ENCODE data around the gene MAP1LC3A. TPM values are rescaled to one million over a fixed set of nuclear protein-coding genes. Genes with fewer than 3 reads are reported as not detected.

MAP1LC3A gene
- total RNA-seq, 2 experiments from 2014 or later: 1.8 to 2.2 TPM

DNA sequence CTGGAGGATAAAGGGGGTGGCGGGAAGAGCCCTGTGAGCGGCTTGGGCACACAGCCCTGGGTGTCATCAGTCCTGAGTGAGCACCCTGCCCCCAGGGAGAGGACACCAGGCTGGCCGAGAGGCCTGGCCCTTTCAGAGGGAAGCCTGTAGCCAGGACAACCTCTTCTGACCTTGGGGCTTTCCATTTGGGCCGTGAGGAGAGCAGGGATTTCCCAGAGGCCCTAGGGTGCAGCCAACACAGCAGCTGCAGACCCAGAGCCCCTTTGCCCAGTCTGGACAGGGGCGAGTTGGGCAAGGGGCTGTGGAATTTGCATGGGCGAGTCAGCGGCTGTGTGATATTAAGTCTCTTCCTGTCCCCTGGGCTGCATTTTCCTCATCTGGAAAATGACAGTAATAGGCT is 6.3 kb downstream of the MAP1LC3A start:
- ChIA-PET POLR2A (no interaction called here), CTCF (interaction anchor here (1.1 kb wide), 1 partner anchor 143 kb away, joined by 3 read pairs; no protein-coding TSS in a partner anchor)

DNA sequence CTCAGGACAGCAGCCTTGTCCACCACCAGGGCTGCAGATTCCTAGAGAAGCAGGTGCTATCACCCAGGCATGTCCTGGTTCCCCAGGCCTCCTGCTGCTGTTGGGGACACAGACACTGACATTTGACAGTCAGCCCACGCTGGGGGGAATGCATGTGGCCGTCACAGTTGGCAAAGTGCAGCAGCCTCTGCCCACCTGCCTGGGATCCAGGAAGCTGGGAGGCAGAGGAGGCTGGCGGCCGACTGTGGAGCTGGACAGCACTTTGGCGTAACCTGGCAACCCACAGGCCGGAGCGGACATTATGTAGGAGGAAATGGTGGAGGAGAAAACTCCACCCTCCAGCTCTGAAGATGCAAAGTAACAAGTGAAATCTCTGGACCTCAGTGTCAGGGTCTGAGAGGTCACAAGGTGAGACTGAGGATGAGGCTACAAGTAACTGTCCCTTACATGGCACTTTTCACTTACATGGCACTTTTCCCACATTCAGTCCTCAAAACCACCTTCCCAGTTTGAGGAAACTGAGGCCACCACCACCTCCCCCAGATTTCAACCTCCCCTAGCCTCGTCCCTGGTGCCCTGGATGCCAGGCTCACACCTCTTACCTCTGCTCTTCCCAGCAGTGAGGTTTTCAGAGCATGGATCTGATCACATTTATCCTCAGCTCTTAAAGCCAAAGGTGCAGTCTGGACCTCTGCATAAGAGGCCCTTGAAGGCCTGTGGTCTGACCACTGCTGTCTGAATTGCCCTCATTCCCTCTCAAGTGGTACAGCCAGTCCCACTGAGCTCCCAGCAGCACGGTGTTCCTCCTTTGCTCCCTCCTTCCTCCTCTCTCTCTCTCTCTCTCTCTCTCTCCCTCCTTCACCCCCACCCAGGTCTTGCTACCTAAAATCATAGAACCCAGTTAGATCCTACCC is 8.7 kb downstream of the MAP1LC3A start:
- CTCF ChIA-PET: interaction anchor here (0.6 kb wide), 1 partner anchor 30 kb away, joined by 6 read pairs; no protein-coding TSS in a partner anchor

DNA sequence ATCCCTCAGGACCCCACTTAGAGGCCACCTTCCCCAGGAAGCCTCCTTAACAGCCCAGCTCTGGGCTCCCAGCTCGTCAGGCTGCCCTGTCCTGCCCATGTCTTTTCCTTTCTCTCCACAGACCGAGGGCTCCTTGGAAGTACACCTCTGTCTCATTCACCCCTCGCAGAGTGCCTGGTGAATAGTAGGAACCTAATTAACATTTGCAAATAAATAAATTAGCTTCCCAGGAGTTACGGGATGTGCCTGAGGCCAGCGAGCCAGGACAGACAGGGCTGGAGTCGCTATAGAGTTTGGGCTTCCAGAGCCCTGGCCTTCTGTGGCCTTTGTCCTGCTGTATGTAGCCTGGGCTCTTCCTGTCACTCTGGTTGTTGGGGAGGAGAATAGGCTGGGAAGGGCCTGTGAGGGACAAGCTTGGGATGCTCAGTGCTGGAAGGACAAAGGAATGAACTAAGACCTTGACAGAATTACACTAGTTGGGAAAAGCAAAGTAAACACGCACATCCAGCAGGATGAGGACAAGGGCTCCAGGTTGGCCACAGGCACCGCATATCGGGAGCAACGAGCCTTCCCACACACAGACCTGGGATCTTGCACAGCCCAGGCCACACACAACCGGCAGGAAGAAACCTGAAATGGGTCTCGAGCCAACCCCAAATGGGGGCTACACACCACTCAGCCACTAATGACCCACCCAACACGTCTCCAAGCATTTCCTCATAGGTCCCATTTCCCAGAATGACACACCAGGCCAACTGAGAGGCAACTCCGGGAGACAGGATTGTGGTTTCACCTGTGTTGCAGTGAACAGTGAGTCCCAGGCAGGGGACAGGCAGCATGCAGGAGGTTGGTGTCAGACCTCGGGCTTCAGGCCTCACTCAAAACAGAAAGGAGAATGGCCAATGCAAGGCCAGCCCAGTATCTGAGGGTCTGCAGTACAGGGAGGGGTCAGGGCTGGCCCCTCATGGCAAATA is 9.7 kb downstream of the MAP1LC3A start:
- ChIA-PET POLR2A (no interaction called here), CTCF (interaction anchor here (0.6 kb wide), 1 partner anchor 31 kb away, joined by 6 read pairs; no protein-coding TSS in a partner anchor)

More for the DNA sequence above, 8.7 kb downstream of the MAP1LC3A start:
- POLR2A ChIA-PET: no interaction called here

DNA sequence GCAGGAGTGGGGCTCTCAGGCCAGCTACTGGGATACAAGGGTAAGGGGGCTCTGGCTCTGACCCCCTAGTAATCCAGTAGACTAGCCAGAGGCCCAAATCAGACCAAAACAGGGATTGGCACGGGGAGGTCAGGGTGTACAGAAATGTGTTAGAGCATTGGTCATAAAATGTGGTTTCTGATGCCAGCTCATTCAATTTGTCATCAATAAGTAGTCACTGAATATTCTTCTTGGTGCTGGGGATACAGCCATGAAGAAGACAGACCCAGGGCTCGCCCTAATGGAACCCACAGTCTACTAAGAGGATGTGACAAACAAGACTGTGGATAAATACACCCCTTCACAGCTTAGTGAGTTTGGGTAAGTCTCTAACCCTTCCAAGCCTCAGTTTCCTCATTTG is 11.1 kb downstream of the MAP1LC3A start:
- ChIA-PET CTCF (no interaction called here), POLR2A (no interaction called here)

DNA sequence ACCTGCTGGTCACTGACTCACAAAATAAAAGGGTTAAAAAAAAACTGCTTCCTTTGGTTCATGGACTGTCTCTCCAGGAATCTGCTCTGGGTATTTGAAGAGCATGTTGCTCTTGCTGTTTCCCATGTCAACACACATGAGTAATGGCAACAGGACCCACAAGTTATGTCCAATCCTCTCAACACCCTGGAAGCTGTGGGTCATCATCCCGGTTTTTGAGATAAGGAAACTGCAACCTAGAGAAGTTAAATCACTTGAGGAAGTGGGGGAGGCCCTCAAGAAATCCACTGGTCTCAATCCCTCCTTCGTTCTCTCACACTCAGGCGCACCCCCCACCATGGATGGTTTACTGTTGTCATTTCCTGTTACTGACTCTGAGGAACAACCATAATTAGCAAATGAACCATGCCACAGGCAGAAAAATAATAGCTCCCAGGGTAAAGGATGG is 12.4 kb downstream of the MAP1LC3A start:
- CTCF ChIA-PET: interaction anchor here (0.5 to 1.4 kb wide), 2 partner anchors 198 to 525 kb away, joined by 3 read pairs; no protein-coding TSS in a partner anchor
- POLR2A ChIA-PET: interaction anchor here (0.5 kb wide), 1 partner anchor 9 kb away, joined by 3 read pairs; no protein-coding TSS in a partner anchor

DNA sequence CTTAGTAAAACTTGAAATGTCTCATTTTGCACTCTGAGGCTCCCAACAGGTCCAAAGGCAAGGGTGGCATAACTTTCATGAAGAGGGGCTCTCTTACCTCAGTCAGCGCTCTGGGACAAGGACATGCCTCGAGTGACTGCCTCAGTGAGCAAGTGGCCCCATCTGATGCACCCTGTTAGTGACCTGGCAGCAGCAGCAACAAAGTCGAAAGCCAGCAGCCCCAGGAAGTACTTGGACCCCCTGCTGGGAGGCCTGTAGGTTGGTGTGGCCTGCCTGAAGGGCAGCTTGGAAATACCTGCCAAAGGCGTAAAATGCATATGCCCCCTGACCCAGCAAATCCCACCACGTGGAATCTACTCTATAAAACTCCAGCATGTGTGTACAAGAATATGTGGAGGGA is 13.2 kb downstream of the MAP1LC3A start:
- ChIA-PET CTCF (interaction anchor here (1.4 to 1.6 kb wide), 2 partner anchors 9 to 197 kb away, joined by 3 to 5 read pairs; no protein-coding TSS in a partner anchor), POLR2A (interaction anchor here (0.5 kb wide), 1 partner anchor 10 kb away, joined by 3 read pairs; no protein-coding TSS in a partner anchor)

DNA sequence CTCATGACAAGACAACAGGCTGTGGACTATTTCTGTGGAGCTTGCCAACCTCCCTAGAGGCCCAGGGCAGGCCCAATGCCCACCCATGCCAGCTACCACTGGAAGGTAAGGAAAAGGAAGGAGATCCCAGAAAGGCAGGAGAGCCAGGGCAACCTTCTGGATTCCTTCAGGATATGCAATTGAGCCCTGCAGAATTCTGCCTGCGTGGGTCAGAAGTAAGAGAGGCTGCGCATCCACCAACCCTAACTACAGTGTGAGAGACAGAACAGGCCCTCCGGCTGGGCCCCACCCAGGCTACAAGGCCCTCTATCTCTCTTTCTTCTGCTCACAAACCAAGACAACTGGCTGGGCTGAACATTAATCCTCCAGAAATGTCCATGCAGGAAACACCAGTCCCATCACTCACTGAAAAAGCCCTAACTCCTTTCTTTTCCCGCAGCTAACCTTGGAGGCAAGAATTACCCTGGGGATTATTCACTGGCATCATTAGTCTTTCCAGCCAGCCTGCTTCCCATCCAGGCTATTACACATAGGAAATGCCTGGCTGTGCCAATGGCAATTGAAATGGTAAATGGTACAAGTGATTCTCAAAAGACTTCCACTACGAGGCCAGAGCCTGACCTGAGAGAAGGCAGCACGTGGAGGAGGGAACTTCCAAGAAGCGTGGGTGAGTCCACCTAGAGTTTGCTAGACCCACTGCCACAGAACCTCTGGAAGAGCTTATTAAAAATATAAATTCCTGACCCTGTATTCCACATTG is 15.2 kb downstream of the MAP1LC3A start:
- CTCF ChIA-PET: interaction anchor here (1.6 kb wide), 1 partner anchor 10 kb away, joined by 5 read pairs; no protein-coding TSS in a partner anchor
- POLR2A ChIA-PET: no interaction called here

DNA sequence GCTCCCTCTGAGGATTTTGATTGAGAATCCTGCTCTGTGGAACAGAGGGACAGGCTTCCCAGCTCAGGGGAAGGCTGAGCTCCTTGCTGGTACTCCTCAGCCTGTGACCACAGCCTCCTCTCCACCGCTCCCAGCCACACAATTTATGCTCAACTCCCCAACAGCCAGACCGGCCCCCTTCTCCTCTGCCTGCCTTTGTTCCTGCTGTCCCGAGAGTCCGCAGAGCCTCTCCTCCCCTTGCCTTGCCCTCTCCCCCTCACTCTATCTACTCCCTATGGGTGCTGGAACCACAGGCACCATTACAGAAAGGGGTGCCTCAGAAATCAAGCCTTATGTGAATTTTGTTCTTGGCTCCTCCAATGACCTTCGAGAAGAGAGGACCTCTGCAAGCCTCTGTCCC is 15.9 kb downstream of the MAP1LC3A start:
- CTCF ChIA-PET: no interaction called here
- POLR2A ChIA-PET: no interaction called here

DNA sequence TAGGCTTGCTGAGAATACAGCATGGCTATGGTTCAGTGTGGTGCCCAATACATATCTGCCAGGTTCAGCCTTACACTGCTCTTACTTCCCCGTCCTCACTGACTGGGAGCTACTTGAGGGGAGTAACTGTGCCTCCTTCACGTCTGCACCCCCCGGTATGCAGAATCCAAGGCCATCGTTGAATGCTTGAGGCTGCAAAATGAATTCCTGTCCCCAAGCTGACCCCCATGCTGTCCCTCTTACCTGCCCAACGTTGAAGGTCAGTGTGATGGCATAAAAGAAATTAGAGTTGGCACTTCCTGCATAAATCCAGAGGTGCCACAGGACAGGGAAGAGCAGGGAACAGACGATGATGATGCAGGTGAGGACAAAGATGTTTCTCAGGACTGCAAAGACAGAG is 16.3 kb downstream of the MAP1LC3A start:
- ChIA-PET POLR2A (no interaction called here), CTCF (no interaction called here)

DNA sequence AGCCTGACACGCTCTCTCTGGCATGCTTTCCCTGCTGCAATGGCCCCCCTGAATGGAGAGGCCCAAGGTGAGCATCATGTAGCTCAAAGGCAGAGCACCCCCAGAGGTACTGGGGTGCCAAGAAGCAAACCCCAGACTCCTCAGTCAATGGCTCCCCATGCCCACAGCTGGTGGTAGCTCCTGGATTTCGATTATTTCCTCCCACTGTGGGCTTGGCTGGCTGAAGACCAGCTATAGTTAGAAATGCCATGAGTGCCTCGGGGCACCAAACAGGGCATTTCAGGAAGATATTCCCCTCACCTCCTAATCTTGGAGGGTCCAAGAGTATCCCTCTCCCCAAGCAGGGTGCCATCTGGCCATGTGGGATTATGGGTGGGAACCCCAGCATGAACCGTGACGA is 16.8 kb downstream of the MAP1LC3A start:
- POLR2A ChIA-PET: interaction anchor here (1.2 kb wide), 1 partner anchor 9 kb away, joined by 3 read pairs; no protein-coding TSS in a partner anchor
- CTCF ChIA-PET: no interaction called here

DNA sequence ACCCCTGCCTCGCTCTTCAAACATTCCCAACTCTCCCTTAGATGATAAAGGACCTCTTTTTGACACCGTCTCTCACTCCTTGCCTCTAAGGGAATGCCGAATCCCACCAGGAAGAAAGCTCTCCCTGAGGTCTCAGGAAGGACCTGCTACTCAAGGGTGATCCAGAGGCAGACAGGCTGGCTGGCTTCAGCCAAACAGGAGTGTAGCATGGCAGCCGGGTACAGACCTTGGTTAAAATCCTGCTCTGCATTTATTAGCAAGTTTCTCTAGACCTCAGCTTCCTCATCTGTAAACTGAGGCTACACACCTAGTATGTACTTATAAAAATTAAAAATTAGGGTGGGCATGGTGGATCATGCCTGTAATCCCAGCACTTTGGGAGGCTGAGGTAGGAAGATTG is 17.2 kb downstream of the MAP1LC3A start:
- CTCF ChIA-PET: no interaction called here
- POLR2A ChIA-PET: interaction anchor here (1.2 kb wide), 1 partner anchor 9 kb away, joined by 3 read pairs; no protein-coding TSS in a partner anchor

DNA sequence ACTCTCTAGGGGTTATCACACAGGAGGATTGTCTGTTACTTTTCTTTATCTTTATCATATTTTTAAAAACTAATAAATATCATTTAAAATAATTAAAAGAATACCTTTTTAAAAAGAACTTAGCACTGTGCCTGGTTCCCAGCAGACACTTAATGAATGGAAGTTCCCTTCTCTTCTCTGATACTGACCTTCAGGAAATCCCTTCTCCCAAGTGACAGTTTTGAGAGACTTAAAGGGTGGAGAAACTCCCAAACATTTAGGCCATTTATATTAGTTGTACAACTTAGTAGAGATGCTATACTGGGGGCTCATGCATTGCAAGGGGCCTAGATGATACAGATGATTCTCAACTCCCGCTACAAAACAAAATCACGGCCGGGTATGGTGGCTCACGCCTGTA is 18.5 kb downstream of the MAP1LC3A start:
- CTCF ChIA-PET: no interaction called here
- POLR2A ChIA-PET: no interaction called here

DNA sequence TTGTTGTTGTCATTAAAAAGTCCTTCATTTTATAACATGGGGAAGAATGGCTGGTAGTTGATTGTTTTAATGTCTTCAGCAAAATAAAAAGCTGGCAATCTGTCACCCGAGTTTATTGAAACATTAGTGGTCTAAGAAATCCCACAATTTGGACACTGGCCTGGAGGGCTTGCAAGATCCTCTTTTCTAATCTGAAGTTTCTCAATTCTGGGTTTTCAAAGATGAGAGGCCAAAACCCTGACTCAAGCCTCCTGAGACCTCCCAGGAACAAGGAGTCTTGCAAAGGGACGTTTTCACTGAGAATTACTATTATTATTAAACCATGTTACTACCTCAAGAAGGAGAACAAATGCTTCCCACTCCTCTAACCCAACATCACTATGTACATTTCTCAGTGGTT is 19.5 kb downstream of the MAP1LC3A start:
- ChIA-PET CTCF (no interaction called here), POLR2A (no interaction called here)

DNA sequence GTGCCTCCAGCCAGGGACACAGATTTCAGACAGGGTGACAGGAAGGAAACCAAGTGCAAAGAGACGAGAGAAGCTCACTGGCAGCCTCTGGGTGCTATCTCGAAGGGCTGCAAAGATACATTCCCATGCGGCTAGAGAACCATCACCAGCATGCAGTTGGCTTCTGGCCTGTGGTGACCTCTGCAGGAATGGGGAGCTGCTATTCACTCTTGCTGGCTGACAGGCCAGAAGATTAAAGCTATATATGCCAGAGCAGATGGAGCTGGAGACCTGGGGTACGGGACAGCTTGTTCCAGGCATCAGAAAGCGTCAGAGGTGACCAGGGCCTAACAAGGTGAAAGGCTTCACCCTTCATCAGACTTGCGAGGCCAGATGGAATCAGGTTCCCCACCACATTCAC is 20.0 kb downstream of the MAP1LC3A start:
- ChIA-PET CTCF (no interaction called here), POLR2A (no interaction called here)

DNA sequence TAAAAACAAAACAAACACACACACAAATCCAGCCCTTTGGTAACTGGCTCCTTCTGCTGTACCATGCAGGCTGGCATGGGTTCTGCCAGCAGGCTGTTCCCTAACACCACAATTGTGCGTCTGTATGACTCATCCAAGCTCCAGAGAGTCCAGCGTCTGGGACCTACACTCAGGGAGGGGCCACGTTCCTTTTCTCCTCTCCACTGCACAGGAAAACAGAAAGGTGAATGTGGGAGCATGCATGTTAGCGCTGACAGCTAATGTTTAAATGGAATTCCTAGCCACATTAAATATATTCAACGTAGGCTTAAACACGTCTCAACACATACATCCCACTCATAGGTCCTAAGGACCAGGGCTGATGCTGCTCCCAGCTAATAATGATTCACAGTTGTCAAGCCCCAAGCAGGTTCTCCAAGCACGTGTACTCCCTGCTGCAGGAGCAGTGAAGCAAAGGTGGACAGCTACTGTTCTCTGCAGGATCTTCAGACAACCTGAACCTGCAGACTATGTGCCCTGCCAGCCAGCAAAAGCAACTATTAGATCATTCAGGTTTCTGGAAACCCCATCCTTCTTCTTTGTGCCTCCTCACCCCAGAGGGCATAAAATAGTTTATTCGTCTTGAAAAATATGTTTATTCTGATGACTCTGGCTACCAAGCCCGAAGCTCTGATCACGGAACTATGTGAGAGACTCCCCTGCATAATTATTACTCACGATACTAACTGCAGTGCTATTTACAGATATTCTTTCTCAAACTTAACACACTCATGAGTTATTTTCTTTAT is 20.9 kb downstream of the MAP1LC3A start:
- ChIA-PET CTCF (no interaction called here), POLR2A (no interaction called here)

DNA sequence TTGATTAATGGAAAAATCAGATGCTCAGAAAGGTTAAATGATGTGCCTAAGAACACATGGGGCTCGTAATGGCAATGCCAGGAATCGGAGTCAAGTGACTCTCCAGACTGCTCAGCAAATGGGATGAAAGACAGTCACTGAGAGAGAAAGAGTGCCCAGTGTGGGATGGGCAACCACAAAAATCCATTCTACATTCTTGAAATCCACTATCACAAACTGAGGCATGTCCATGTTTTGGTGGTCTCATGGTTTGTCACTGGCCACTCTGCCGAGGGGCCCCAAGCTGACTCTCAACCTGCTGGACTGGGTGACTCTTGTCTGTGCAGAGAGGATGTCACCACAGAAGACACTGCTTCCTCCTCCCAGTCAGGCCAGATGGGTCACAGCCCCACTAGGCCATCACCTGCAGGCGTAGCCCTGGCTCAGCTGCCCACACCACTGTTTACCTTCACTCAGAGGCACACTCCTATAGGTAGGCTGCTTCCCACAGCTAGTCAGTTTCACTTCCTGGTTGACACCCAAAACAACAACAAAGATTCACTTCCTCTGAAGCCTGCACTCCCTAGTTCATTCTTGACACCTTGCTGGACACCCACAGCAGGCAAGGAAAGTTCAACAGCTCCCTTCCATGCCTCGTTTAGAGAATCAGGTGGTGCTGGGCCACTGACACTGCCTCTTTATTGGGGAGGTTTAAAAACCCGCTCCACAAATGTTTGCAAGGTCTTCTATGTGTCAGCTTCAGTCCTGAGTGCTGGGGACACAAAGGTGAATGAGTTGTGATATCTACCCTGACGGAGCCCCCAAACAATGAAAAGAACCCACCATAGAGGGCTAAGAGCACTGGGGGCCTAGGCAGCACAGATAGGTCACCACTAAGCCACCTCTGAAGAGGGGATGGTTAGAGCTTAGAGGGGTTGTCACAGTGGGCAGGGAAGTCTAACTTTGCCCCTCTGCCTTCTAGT is 21.7 kb downstream of the MAP1LC3A start:
- ChIA-PET POLR2A (no interaction called here), CTCF (no interaction called here)
